ENCODE results near the gene SDC3.

The SDC3 gene

GRCh38 chr1:30904191-30904961 lies 4.2 kb downstream of the SDC3 start:
- no peak for DNase-seq

- no peak for DNase-seq
Measured at GRCh38 chr1:30903343-30904034, 5.1 kb downstream of the SDC3 start.

DNA sequence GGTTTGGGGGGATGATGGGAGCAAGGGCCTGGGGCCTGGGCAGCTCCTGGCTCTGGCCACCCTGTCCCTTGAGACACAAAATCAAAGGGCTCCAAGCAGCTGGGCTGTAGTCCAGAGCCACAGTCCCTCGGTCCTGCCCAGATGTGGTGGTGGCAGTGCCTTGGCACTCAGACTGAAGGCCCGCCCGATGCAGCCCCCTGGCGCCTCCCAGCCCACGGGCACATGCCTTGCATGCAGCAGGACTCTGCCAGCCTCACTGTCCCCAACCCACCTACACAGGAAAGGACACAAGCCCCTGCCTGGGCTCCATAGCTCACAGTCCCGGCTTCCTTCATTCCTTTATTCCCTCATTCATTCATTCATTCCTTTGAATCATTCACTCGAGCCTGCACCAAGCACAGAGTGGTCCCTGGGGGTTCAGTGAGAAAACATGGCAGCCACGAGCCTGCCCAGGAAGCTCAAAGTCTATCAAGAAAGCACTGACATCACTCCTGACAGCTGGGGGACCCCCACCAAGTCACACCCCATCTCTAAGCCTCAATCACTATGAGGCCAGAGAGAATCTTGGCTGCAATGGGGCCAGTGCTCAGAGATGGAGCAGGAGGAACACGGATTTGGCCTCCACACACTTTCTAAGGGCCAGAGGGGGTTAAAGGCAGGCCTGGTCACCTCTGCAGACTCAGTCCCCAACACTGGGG lies 5.8 kb downstream of the SDC3 start:
- DNase-seq: no peak

DNA sequence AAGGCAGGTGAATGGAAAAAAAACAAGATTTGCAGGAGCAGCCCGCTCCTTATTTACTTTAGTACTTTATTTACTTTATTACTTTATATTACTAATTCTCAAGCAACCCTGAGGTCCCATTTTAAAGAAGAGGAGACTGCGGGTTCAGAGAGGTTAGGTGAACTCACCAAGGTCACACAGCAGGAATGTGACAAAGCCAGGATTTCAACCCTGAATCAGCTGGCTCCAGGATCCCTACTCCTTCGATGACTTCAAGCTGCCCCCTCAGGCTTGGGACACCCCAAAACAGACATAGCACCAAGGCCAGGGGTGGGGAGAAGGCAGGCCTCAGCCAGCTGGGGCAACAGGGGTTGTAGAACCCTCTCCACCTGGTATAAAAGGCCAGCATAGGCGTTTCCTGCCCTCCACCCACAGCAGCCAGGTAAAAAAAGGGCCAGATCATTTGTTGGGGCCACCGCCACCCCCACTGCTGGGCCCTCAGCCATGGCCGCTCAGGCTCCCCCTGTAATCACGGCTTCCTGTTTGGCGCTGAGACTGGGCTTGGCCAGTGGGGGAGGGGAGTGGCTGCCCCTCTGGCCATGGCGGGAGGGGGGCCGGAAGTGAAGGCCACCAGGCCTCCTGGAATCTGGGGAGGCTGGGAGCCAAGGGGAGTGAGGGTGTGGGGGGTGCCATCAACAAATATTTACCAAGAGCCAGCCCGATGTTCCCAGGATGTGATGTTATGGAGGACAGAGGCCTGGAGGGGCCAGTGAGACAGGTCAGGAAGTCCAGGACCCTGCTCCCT lies 6.6 kb downstream of the SDC3 start:
- DNase-seq: no peak

GRCh38 chr1:30900931-30901560 lies 7.5 kb downstream of the SDC3 start:
- no peak for DNase-seq

- DNase-seq: no peak
Measured at GRCh38 chr1:30900486-30900885, 8.1 kb downstream of the SDC3 start.

DNA sequence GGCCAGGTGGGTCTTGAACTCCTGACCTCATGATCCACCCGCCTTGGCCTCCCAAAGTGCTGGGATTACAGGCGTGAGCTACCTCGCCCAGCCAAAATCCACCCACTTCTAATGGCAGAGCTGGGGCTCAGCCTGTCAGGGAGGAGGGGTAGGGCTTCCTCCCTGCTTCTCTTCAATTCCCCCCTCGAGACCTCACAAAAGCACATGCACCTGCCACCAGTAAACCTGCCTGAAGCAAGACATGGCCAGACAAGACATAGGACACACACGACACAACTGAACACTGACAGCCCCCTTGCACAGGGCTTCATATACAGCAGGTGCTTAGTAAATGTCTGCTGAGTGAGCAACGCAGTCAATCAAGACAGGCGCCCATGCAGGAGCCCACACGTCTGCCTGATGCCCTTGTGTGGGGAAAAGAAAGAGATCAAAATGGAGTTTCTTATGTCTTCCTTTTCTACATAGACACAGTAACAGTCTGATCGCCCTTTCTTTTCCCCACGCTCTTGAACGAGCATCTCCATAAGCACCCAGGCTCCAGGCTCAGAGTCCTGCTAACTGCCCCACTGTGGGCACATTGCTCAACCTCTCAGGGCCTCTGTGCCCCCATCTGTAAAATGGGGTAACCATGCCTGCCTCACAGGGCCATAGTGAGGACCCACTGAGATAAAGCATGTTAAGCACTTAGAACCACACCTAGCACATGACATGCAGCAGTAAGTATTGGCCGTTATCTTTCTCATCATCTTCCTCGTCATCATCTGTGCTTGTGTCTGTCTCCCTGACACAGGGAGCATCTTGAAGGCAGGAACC lies 8.8 kb downstream of the SDC3 start:
- no peak for DNase-seq

GRCh38 chr1:30898031-30898815 lies 10.3 kb downstream of the SDC3 start:
- DNase-seq: no peak

DNA sequence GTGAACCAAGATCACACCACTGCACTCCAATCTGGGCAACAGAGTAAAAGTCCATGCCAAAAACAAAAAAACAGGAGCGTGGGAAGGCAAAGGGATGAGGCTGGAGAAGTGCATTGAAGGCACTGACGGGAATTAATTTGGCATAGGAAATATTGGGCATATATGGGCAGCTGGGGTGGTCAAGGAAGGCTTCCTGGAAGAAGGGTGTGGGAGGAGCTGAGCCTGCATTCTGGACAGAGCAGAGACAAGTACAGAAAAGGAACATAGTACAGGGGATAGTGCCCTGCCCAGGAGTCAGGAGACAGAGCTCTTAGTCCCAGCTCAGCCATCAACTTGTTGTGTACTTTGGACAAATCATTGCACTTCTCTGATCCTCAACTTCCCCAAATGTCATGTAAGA lies 11.7 kb downstream of the SDC3 start:
- DNase-seq: no peak

GRCh38 chr1:30895944-30896660 lies 12.5 kb downstream of the SDC3 start:
- DNase-seq: no peak

- no peak for DNase-seq
Measured at GRCh38 chr1:30895382-30895943, 13.1 kb downstream of the SDC3 start.

DNA sequence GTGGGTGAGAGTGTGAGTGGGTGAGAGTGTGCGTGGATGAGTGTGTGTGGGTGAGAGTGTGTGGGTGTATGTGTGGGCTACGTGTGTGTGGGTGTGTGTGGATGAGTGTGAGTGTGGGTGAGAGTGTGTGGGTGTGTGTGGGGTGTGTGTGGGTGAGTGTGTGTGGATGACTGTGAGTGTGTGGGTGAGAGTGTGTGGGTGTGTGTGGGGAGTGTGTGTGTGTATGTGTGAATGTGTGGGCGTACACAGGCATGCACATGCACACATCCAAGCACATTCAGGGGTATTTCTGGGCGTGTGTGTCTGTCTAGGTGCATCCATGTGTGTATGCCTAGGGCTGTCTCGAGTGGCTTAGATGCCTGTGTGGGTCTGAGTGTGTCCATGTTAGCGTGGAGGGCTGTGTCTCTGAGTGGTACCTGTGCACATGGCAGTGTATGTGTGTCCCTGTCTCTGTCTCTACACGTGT lies 14.0 kb downstream of the SDC3 start:
- DNase-seq: no peak

GRCh38 chr1:30893776-30894507 lies 14.6 kb downstream of the SDC3 start:
- no peak for DNase-seq

DNA sequence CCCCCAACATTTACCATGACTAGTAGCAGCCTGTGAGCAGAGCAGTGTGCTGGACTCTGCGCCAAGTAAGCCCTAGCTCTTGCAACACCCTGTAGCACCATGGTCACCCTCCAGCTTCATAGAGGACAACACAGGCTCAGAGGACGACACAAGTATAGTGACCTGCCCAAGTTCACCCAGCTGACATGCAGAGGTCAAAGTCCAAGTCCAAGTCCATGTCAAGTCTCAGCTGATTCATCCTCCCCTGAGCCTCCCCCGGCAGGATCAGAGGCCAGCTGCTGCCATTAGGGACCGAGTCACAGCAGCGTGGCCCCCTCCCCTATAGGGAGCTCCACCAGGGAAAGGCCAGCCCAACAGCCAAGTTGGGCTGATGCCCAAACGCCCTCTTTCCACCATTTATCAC lies 15.9 kb downstream of the SDC3 start:
- no peak for DNase-seq

GRCh38 chr1:30891227-30891552 lies 17.4 kb downstream of the SDC3 start:
- no peak for DNase-seq

- no peak for DNase-seq
Measured at GRCh38 chr1:30890502-30891226, 17.9 kb downstream of the SDC3 start.

DNA sequence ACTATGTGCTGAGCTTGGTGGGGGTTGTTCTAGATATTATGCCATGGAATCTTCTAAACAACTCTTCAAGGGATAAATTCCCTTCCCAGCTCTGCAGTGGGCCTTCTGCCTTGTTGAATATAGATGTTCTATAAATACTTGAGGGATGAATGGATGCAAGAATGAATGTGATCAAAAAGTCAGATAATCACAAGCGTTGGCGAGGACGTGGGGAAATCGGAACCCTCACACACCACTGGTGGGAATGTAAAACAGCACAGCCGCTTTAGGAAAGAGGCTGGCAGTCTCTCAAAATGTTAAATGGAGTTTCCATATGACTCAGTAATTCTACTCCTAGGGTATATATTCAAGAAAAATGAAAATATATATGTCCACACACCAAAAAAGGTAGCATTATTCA lies 19.0 kb downstream of the SDC3 start:
- DNase-seq: no peak

- DNase-seq: no peak
Measured at GRCh38 chr1:30888975-30889374, 19.6 kb downstream of the SDC3 start.

All from CD4-positive, alpha-beta T cell treated with Interleukin-12 subunit alpha and Interleukin-12 subunit beta, for 1 hour (primary cell).